T-helper 9 cell (primary cell): Measurements from ENCODE around the gene IRF8.

Source experiments
- DNase-seq: peaks from one replicate; pipeline ENCODE4 v3.0.0-alpha.2; 2020

Gene IRF8

GRCh38 chr16:85914423-85914794 is 15.4 kb downstream of the IRF8 start:
- no peak for DNase-seq

DNA sequence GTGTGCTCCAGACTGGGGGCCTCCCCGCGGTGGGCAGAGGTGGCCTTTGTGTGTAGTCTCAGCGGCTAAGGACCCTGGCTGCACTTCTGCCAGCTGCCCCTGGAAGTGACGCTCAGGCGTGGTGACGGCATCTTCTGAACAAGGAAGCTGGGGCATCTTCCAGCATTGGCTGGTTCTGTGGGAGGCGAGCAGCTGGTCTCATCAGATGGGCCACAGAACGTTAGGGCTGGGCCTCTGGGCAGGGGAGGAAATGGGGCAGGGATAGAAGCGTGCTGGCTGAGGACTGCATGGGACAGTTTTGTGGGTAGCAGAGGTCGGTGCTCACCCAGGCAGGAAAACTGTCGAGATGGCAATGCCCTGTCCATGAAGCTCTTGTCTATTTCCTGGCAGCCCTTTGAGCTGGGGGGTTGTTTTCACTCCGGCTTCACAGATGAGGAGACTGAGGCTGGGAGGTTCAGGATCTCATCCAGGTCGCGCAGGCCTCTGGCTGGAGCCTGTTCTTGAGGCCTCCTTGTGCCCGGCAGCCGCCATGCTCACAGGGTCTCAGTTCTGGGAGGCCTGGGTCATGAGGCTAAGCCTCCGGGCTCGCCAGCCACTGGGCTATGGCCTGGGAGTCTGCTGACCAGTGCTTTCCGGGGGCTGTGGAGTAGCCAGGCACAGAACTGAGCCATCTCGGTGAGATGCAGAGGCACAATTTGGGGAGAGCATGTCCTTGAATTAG is 16.3 kb downstream of the IRF8 start:
- DNase-seq = no peak

GRCh38 chr16:85916141-85916890 is 17.4 kb downstream of the IRF8 start:
- no peak for DNase-seq

GRCh38 chr16:85917012-85917411 is 18.1 kb downstream of the IRF8 start:
- no peak for DNase-seq

DNA sequence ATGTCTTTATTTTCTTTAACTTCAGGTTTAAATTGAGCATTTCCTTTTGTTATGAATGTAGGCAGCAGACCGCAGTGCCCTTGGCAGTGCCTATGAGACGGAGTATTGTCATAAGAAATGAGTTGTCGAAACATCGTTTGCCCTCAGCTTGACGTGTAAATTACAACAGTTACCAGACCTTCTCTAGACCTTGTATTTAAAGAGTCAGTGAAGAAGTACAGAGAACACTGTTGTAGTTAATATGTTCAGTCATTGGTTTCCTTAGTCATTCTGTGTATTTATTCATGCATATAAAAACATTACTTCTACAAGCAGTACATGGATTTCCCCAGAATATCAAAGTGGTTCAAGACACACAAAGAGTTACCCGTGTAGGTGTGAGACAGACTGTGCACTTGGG is 19.0 kb downstream of the IRF8 start:
- DNase-seq = no peak

GRCh38 chr16:85918436-85918835 is 19.5 kb downstream of the IRF8 start:
- DNase-seq = no peak

- DNase-seq = no peak
Observed at GRCh38 chr16:85919271-85920267, 20.6 kb downstream of the IRF8 start.

DNA sequence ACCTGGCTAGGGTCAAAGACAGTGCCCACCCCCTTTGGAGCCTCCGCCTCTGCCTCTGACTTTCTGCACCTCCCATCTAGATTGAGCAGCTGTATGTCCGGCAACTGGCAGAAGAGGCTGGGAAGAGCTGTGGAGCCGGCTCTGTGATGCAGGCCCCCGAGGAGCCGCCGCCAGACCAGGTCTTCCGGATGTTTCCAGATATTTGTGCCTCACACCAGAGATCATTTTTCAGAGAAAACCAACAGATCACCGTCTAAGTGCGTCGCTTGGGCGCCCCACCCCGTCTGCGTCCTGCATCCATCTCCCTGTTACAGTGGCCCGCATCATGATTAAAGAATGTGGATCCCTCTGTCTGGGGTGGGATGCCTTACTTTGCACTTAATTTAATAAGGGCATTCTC is 22.1 kb downstream of the IRF8 start:
- no peak for DNase-seq

DNA sequence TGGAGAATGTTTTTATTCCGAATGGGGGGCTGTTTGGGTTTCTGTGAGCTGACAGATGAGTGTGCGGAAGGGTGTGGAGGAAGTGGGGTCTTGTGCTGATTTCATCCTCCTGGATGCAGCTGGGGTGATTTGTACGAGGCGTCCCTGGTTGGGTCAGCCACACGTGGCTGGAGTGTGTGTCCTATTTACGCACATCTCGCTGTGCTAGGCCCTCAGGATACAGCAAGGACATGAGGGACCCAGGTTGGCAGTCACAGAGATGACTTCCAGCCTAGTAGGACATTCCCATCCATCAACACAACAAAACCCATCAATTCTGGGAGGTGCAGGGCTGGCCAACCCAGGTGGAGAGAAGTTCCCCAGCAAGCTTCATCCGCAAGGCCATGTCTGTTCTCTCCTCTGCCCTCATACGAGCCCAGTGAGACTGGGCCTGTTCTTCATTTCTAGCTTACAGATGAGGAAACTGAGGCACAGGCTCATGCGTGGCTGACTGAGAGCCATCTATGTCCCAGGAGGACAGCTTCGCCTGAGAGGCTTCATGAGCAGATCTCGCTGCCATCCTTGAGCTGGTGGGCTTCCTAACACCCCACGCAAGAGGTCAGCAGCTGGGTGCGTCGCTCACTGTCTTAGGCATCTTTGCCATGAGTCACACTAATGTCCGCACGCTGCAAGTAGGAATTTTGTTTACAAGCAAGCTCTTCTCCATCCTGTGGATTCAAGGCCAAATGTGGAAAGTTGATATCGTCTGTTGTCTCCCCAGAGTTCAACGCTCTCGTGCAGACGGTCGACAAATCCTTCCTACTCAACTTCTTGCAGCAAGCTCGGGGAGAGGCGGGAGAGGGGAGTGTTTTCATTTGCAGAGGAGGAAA is 24.4 kb downstream of the IRF8 start:
- DNase-seq = no peak

GRCh38 chr16:85924675-85925074 is 25.7 kb downstream of the IRF8 start:
- no peak for DNase-seq

DNA sequence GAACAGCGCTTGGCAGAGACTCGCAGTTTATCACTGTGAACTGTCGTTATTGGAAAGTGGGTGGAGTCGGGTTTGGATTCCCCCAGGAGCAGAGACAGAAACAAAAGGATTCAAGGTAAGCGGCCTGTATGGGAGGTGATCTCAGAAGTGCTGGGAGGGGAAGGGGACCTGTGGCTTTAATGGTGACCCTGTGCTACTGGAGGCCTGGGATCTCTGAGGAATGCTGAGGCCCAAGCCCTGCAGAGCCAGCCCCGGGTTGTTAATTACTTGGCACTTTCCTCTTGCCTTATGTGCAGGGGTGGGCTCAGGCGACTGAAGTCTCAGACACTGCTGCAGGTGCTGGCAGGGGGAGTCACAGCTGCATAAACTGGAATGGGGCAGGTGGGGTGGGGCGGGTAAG is 27.4 kb downstream of the IRF8 start:
- no peak for DNase-seq

DNA sequence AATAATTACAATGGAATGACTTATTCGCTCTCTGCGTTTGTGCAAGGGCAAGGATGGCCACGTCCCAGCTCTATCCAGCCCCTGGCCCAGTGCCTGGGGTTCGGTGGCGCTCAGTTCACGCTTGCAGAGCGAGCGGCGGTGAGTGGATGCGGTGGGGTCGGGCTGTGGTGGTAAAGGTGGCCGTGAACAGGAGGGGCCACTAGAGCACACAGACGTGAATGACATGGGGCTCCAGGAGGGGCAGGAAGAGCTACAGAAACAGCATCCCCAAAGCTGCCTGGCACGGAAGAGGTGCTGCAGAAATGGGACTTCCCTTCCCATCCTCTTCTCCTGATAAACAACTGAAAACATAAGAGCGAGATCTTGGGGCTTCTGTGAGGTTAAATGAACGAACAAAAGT is 28.4 kb downstream of the IRF8 start:
- no peak for DNase-seq

GRCh38 chr16:85927959-85928358 is 29.0 kb downstream of the IRF8 start:
- no peak for DNase-seq

DNA sequence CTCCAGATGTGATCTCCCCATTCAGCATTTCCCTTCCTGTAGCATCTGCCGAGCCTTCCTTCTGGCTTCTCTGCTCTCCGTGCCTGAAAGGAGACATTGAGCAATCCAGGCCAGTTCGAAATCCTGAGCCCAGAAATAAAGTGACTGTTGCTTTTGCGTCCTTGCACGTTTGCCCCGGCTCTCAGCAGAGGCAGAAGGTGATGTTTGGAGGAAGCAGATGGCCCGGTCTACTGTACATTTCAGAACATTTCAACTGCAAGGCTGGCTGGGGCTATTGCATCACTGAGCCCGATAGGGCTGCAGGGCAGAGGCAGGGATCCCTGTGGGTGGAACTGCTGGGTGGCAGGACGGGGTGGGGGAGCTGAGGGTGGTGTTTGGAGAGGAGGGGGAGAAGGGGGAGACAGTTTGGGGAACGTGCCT is 29.4 kb downstream of the IRF8 start:
- no peak for DNase-seq

DNA sequence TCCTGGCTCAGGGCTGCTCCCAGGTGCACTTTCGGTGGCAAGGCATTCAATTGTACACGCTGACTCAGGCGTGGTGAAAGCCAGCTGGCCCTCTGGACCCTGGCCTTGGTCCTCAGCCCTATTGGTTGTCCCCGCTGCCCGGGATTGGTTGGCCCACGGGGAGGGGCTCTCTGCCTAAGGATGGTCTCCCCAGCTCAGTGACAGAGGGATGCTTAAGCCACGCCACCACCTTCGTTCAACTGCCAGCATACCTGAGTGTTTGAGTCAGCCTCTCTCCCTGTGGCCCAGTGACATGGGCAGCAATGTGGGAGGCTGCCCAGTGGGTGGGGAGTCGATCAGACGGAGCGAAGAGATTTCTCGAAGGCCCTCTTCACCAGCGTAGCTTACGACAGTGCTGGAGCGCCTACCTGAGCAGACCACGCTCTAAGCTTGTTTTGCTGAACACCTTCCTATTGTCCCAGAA is 30.3 kb downstream of the IRF8 start:
- no peak for DNase-seq

DNA sequence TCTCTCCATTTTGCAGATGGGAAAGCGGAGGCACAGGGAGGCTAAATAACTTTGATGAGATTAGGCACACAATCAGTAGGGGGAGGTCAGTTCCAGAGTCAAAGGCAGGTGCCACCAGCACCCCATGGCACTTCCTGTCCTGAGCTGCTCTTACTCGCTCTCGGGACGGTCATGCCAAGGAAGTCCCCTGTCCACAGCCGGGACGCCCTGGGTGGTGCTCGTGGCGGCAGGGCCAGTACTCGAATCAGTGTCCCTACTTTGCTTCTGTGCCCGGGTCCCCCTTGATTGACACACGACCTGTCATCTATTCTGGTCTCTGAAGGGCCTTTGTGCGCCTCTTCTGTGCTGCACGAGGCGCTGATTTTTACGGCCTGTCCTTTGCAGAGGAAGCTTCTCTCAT is 31.3 kb downstream of the IRF8 start:
- no peak for DNase-seq

DNA sequence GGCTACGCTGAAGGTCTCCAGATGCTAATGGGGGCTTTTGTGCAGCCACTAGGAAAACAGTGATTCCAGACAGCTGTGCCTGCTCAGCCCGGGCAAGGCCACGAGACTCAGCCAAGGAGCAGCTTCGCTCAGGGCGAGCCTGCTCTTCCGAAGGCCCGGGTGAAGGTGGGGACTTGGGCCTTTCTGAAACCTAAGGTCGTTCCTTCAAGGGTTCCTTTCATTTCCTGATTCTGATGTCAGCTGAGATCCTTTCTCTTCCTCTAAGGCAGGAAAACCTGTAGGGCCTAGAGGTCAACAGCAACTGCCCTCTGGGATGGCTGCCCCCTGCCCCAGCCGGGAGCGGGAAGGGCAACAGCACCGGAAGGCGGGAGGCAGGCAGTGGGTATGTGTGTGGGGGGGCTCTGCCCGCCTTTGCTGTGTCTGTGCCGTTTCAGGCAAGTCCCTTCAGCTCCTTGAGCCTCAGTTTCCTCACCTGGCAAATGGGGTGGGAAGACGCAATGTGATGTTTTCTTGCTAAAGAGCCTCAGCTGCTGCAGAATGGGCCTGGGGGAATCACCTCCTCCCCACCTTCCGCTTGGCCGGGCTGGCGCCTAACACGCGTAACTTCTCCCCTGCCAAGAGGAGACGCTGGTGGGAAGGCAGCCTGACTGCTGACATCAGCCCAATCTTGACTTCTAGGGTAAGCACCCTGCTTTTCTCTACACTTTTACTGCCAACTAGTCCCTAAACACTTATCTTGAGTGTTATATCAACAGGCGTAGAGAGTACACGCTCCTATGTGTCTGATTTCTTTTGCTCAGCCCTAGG is 32.8 kb downstream of the IRF8 start:
- DNase-seq = no peak

DNA sequence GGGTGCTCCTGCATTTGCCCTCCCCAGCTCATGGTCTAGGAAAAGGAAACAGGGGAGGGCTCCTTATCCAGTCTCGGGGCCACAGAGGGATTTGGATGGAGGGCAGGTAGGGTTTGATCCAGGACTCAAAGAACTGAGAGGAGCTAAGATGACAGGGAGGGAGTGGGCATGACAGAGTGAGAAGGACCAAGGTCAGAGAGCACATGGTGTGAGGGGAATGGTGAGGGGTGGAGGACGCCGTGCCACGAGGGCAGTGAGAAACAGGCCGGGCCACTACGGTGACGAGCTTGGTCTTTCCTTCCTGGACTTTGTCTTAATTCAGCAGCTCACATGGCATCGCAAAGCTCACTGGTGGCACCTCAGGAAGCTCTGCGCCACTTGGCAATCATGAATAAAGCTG is 35.2 kb downstream of the IRF8 start:
- DNase-seq = no peak

DNA sequence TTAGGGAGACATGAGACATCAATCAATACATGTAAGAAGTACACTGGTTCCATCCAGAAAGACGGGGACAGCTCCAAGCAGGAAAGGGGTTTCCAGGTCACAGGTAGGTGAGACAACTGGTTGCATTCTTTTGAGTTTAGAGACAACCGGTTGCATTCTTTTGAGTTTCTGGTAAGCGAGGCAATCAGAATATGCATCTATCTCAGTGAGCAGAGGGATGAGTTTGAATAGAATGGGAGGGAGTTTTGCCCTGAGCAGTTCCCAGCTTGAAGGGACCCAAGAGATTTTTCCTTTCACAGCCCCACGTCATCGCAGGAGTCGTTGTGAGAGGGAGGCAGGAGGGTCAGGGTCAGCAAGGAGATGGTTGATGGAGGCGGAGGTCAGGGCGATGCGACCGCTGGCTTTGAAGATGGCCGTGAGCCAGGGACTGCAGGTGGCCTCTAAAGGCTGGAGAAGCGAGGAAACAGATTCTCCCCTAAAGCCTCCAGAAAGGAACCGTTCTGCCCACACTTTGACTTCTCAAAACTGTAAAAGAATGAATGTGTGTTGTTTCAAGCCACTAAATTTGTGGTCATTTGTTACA is 36.5 kb downstream of the IRF8 start:
- DNase-seq = no peak

GRCh38 chr16:85935974-85936760 is 37.2 kb downstream of the IRF8 start:
- DNase-seq = peak; percentile 41
